Peyer's patch (tissue), 4 donors: ENCODE measurements around the gene RAC3.

Experiments used
- POLR2A ChIP-seq, 2 donors: fragments of 450-650 bp; IDR thresholded peaks; one replicate each; pipeline ENCODE4 v1.5.1; 2017; ENCODE audit warnings: antibody characterized with exemption in 2 of 2, mild to moderate bottlenecking in 2 of 2, moderate library complexity in 2 of 2
- TF ChIP-seq, protein P1 (sequence below), 6 experiments: fragments of 450-650 bp in 4 of 6; fragments of 200-600 bp in 2 of 6; sonication (generic) in 1 of 6; IDR thresholded peaks; one replicate each; pipeline ENCODE4 v1.5.1; 2017 to 2019; ENCODE audit warnings: antibody characterized with exemption in 6 of 6, mild to moderate bottlenecking in 3 of 6, moderate library complexity in 1 of 6

DNA sequence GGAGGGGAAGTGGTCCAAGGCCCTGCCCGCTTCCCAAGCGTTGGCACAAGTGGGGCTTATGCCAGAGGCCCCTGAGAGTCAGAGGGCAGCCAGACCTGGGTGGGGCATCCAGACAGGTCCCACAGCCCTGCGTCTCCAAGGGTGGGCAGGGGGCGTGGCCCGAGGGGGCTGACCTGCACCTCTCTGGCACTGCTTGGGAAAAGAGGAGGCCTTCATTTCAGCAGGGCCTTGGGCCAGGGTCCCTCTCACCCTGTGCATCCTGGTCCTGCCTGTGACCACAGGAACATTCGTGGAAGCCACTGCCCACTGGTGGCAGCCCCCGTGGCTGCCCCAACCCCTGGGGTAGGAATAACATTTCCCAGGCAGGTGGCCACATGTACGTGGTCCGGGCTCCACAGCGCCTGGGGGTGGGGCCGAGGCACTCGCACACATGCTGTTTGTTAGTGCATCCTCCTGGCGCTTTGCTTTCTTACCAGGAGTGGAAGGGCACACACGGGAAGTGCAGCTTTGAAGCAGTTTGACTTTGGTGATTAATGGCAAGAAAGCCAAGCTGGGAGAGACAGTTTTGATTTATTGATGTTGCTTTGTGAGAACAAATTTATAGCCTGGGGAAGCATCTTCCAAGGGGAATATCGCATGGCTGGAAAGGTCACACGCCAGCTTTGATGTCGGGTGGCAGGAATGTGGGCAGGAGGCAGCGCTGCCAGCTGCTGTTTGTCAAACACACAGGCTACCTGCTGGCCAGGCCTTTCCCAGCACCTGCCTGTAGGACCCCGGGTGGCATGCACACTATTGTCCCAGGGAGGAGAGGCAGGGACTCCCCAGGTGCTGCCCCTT, 13.1 kb upstream of the RAC3 start:
- TF ChIP-seq, protein P1, sequence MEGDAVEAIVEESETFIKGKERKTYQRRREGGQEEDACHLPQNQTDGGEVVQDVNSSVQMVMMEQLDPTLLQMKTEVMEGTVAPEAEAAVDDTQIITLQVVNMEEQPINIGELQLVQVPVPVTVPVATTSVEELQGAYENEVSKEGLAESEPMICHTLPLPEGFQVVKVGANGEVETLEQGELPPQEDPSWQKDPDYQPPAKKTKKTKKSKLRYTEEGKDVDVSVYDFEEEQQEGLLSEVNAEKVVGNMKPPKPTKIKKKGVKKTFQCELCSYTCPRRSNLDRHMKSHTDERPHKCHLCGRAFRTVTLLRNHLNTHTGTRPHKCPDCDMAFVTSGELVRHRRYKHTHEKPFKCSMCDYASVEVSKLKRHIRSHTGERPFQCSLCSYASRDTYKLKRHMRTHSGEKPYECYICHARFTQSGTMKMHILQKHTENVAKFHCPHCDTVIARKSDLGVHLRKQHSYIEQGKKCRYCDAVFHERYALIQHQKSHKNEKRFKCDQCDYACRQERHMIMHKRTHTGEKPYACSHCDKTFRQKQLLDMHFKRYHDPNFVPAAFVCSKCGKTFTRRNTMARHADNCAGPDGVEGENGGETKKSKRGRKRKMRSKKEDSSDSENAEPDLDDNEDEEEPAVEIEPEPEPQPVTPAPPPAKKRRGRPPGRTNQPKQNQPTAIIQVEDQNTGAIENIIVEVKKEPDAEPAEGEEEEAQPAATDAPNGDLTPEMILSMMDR (IDR thresholded peaks at IDR 0.05), result no peak
- TF ChIP-seq POLR2A (IDR thresholded peaks at IDR 0.05), result no peak
